Stimulated activated CD8-positive, alpha-beta memory T cell treated with anti-CD3 and anti-CD28 coated beads, Interleukin-4, amount 100 ng/mL, for 48 hours (primary cell): ENCODE measurements around the gene TLCD3A.
"Not testable (repeated sequence)": the region's sequence is repeated elsewhere in the genome, so short reads cannot be mapped to it uniquely, and the experiment has no call there.

Source experiments
- DNase-seq: peaks from one replicate; pipeline ENCODE4 v3.0.0-alpha.2; 2020

TLCD3A gene

DNA sequence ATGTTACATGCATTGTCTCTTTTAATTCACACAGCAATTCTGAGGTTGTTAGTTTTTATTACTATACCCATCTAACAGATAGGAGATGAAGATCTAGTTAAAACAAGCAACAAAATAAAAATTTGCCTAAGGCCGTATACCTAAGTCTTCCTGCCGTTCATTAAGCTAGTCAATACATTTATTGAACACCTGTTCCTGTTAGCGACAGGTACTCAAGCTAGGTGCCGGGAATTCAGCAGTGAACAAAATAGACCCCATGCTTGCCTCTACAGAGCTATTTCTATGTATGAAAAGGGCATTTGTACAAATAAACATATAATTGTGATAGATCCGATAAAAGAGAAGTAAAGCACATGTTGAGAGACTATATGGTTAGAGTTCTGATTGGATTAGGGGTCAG lies 14.3 kb upstream of the TLCD3A start:
- DNase-seq = no peak

DNA sequence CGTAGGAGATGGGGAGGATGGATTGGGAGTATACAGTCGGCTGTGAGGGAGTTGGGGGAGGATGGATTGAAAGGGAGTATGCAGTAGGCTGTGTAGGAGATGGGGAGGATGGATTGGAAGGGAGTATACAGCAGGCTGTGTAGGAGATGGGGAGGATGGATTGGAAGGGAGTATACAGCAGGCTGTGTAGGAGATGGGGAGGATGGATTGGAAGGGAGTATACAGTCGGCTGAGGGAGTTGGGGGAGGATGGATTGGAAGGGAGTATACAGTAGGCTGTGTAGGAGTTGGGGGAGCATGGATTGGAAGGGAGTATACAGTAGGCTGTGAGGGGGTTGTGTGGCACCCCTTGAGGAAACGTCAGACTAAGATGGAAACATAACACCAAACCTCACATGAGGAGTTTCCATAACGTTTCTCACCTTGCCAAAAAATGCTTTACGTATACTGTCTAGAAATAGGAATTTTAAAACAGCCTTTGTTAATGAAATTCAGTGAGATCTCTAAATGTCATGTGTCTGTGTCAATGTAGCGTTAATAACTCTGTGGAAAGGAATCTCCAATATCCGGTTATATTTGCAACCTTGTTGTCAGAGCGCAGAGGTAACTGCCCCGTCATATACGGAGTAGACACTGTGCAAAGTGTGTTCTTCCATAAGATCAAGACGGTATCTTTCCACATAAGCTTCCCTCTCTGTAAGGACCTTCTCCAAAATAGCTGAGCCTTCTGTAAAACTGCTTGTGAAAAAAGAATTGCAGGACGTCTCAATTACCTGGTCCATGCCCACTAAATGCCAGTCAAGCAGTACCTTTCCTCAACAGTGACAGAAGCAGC lies 11.5 kb upstream of the TLCD3A start:
- no peak for DNase-seq

DNA sequence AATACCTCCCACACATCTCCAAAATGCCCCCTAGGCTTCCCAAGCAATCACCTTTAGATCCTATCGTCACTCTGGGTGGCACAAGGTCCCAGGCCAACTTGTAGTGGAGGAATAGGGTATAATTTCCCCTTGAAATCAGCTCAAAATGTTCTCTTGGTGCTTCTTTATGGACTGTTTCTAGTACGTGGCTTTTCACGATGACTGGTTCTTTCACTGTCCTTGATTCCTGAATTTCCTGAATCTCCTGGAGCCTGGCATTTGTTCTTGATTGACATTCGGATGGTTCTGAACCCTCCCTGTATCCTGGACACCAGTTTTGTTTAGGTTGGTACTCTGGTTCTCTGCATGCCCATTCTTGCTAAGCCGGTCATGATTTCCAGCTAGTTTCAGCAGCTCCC lies 10.9 kb upstream of the TLCD3A start:
- DNase-seq = no peak

DNA sequence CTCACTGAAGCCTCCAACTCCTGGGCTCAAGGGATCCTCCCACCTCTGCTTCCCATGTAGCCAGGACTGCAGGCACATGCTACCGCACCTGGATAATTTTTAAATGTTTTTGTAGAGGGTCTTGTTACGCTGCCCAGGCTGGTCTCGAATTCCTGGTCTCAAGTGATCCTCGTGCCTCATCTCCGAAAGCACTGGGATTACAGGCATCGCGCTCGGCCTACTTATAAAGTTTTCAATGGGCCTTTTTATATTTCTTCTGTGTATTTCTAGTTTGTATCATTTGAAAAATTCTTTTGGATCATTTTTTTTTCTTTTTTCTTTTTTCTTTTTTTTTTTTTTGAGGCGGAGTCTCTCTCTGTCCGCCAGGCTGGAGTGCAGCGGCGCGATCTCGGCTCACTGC lies 7.3 kb upstream of the TLCD3A start:
- DNase-seq = no peak

DNA sequence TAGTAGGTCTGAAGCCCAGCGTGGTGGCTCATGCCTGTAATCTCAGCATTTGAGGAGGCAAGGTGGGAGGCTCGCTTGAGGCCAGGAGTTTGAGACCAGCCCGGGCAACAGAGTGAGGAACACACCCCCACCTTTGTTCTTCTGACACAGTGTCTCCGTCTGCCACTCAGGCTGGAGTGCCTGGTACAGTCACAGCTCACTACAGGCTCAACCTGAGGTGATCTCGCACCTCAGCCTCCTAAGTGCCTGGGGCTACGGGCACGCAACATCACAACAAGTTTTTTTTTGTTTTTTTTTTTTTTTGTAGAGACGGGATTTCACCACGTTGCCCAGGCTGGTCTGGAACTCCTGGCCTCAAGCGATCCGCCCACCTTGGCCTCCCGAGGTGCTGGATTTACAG lies 6.7 kb upstream of the TLCD3A start:
- DNase-seq = no peak

DNA sequence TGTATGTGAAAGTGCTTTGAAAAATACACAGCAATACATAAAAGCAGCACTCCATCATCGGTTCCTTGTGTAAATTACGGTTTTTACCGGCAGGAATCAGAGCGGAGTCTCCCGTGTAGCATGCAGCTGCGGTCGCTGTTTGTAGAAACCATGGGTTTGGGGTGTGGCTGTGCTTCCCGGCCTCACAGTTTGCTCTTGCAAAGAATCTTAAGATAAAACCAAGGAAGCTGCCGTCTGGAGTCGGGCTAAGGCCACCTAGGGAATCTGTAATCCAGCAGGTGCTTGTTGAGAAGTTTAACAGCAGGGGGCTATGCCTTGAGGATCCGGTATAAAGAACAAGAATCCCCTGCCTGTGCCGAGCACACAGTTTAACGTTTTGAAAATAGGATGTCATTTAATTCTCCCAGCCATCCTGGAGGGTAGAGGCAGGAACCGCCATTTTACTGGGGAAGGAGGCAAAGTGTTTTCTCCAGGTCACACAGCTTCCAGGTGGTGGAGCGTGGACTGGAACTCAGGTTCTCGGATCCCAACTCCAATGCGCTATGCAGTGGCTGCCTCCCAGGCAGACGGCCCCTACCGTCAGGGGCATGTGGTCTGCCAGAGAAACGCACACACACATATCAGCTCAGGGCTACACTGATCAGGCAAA lies 6.0 kb upstream of the TLCD3A start:
- DNase-seq = no peak

DNA sequence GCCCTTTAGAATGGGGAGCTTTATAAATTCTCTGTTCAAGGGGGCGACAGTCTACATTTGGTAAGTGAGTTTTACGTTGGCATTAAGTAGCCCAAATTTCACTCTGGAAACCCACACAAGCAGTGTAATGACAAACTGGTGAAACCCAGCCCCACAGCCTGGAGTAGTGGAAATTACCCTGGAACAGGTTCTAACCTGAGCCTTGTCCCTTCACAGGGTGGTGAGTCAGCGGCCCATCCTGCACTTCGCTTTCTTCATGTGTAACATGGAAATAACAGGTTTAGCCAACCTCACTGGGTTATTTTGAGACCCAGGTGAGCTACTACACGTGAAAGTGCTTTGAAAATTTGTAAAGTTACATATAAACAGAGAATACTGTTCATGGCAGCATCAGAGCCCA lies 3.5 kb upstream of the TLCD3A start:
- DNase-seq = no peak

DNA sequence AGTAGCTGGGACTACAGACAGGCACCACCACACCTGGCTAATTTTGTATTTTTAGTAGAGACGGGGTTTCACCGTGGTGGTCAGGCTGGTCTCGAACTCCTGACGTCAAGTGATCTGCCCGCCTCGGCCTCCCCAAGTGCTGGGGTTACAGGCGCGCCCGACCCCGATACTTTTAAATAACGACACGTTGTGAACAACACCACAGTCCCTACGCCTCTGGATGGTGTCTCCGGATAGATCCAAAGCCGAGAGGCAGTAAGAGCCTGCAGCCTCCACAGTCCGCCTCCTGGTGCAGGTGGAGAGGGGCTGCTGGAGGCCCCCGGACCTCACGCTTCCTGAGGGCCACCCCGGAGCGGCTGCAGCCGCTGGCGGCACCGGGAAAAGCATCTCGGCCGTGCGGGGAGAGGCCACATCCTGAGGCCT lies 741 bp upstream of the TLCD3A start:
- no peak for DNase-seq

DNA sequence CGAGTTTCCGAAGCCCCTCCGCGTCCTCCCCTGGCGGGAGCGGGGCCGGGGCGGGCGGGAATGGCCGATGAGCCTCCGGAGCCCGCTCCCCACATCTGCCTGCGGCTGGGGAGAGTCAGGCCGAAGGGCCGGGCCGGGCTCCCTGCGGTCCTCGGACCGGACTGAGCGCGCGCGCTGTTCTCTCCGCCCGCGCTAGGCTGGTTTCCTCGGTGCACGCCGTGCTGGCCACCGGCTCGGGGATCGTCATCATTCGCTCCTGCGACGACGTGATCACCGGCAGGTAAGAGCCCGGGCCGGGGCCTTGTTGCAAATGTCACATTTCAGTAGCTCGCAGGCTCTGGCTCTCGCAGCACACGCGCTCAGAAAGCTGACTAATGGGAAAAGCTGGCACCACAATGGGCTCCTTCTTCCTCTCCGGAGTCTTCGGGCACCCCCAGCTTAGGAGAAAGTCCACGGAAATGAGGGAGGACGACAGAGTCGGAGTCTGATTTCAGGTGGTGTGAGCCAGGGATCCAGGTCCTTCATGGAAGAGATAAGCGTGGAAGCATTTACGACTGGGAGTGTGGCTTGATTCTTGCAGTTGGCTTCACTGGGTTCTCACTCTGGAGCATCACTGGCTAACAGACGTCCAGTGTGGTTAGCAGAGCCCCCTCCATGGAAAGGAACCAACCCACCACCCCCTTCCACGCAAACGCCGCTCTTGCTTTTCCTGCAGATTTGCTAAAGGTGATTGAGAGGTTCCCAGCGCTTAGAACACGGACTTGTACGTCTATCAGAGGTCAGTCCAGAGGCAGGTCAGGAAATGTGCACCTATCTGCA lies 715 bp downstream of the TLCD3A start:
- DNase-seq = peak; percentile 65

DNA sequence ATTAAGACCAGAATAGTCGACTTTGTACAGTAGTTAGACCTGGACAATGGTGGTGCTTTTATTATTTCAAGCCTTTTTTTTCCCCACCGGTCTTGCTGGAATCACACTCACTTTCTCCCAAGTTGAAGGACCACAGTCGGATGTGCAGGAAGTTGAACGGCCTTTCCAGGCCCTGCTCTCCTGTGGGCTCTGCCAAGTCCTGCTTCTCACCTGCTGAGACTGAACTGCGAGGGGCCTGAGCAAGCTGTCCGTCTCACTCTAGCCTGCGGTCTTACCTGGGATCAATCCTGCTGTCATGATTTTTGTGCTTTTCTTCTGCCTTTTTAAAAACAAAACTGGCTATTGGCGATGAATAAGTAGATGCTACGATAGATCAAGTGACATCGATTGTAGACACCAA lies 1.3 kb downstream of the TLCD3A start:
- DNase-seq = no peak

DNA sequence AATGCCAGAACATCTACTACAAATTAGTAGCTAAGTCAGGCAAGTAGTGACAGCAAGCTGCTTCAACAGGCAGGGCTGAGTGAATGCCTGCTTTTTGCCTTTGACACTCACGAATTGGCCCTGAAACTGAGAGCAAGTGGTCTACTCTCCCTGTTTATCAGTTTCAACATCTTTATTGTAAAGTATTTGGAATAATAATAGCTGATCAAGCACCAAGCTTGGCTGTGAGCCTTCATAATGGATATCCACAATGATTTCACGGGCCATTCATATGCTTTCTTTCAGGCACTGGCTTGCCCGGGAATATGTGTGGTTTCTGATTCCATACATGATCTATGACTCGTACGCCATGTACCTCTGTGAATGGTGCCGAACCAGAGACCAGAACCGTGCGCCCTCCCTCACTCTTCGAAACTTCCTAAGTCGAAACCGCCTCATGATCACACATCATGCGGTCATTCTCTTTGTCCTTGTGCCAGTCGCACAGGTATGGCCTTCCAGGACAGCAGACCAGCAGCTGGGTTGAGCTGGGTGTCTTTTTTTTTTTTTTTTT lies 5.2 kb downstream of the TLCD3A start:
- DNase-seq = no peak

DNA sequence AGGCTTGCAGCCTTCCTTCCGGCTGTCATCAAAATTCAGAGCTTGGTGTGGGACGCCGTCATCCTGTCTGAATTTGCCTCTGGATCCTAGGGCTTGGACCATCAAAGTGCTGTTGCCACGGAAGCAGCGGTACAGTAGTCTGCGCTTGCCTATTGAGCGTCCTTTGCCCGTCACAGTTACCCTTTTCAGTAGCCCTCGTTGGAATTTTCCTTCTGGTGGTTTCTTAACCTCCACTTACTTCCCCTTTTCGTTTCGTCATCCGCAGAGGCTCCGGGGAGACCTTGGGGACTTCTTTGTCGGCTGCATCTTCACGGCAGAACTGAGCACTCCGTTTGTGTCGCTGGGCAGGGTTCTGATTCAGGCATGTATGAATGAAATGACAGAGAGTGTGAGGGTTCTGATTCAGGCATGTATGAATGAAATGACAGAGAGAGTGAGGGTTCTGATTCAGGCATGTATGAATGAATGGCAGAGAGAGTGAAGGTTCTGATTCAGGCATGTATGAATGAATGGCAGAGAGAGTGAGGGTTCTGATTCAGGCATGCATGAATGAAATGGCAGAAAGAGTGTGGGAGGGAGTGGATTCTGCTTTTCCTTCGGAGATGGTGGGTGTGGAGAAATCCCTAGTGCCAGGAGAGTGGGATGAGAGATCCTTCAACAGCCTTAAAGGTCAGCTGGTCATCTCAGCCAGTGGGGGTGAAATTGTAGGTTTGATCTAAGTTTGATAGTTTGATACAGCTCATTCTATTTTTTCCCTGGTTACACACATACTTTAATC lies 8.0 kb downstream of the TLCD3A start:
- DNase-seq = peak; percentile 44

DNA sequence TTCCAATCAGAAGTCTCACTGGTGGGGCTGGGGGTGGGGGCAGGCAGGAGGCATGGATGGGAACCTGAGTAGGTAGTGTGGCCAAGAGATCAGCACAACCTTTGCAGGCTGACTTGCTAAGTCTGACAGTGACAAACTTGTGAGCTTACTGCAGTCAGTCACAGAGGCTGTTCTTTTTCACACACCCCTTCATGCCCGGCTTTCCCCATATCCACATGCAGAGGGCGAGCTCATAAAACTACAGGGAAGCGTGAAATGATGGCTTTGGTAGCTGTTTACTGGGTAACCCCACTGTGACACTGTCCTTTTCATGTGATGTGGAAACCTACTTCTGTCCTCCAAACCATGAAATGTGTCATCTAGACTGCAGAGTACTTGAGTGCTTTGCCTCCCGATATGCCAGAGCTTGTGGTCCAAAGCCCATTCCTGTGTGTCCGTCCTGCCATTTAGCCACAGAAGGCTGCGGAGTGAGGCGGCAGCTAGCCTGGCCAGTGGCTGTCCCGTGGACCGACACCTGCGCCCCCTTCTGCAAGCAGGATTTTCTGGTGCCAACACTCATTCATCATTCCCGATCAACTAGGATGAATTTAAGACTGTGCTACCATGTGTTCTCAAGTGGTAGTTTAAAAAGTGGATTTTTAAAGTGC lies 9.9 kb downstream of the TLCD3A start:
- no peak for DNase-seq

DNA sequence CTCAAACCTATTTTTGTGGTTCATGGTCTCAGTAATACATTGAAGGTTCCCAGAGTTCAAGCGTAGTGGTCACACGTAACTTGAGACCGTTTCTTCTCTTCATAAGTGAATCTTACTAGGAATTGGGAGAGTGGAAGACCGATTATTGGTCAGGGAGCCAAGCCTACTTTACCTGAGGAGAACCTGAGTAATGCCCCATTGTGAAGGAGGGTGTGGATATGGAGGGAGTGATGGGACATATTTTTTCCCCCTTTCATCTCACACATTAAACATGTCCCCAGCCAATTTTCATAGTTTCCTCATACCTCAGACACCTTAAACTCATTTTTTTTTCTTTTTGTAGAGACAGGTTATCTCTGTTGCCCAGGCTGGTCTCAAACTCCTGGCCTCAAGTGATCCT lies 10.7 kb downstream of the TLCD3A start:
- no peak for DNase-seq

DNA sequence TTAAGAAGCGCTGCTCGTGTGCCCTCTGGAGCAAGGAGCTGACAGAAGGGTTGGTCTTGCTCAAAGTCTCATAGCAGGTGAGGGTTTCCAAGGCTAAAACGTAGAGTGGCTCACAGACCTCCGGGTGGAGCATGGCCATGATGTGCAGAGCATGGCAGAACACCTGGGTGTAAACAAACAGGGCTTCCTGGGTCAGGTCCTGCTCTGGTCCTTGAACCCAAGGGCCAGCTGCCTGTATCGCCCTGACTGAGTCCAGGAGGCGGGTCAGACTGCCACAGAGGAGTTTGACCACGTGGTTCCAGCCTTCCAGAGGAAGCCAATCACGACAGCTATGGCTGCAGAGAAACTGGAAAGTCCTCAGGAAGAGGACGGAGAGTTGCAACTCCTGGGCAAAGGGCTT lies 12.5 kb downstream of the TLCD3A start:
- DNase-seq = no peak

DNA sequence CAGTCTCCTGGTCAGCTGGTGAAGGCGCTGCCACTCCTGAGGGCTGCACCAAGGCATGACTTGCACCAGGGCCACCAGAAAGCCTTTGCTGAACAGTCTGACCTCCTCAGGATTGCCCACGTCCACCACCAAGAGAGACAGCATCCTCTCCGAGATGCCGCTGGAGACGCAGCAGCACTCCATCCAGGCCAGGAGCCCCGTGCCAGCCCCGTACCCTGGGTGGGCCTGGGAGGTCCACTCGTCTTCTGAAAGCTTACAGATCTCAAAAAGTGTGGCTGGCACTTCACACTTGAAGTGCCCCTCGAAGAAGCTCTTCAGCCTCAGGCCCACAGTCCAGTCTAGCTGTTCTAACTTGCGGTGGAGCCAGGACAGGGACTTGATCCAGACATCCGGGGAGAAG lies 13.0 kb downstream of the TLCD3A start:
- no peak for DNase-seq

DNA sequence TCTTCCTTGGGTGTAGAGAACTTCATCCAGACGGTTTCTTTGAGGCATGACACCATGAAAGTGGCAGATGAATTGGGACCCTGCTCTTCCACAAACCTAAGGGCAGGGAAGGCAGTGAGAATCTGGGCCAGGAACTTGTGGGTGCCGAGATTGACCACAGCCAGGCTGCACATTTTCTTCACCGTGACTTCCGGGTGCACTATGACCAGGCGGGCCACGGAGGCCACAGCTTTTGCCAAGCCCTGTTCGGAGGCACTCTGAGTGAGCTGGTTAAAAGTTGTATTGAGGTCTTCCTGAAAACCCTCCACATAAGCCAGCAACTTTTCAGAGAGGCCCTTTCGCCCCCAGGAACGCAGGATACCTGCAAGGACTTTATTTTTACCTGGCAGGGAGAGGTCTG lies 13.8 kb downstream of the TLCD3A start:
- no peak for DNase-seq

DNA sequence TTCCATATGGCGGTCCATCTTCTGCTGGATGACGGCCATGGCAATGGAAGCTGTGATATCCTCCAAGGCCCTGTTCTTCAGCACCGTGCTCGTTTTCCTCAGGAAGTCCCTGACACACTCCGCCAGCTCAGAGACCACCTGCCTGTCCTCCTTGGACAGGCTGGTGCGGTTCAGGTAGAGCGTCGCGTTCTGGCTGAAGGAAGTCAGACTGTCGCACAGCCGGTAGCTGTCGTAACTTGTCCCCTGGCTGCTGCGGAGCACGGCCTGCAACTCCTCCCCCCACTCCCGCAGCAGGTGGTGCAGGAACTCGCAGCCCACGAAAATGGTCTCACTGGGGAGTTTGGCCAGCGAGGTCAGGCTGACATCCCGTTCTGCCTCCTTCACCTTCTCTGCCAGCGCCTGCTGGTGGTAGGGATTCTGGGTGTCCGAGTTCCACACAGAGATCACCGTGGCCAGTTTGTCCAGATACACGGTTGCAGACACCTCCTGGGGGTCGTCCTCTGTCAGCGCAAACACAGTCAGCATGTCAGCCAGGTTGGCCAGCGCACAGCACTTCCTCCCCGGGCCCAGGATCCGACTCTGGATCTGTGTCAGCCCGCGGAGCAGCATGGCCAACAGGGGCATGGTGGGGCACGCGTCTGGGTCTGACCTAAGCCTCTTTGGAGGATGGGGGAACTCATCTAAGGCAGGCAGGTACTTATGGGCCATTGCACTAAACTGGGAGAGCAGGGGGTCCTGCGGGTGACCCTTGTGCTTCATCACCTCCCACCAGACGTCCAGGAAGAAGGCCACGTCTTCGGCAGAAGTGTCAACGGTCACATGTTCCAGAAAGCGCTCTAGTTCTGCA lies 14.6 kb downstream of the TLCD3A start:
- no peak for DNase-seq

DNA sequence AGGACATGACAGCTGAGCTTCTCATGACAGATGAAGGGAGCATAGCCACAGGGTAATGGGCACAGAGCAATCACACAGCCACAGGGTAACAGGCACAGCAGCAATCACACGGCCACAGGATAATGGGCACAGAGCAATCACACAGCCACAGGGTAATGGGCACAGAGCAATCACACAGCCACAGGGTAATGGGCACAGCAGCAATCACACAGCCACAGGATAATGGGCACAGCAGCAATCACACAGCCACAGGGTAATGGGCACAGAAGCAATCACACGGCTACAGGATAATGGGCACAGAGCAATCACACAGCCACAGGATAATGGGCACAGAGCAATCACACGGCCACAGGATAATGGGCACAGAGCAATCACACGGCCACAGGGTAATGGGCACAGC lies 16.2 kb downstream of the TLCD3A start:
- not testable (repeated sequence) for DNase-seq

DNA sequence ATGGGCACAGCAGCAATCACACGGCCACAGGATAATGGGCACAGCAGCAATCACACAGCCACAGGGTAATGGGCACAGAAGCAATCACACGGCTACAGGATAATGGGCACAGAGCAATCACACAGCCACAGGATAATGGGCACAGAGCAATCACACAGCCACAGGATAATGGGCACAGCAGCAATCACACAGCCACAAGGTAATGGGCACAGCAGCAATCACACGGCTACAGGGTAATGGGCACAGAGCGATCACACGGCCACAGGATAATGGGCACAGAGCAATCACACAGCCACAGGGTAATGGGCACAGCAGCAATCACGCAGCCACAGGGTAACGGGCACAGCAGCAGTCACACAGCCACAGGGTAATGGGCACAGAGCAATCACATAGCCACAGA lies 17.0 kb downstream of the TLCD3A start:
- DNase-seq = not testable (repeated sequence)

DNA sequence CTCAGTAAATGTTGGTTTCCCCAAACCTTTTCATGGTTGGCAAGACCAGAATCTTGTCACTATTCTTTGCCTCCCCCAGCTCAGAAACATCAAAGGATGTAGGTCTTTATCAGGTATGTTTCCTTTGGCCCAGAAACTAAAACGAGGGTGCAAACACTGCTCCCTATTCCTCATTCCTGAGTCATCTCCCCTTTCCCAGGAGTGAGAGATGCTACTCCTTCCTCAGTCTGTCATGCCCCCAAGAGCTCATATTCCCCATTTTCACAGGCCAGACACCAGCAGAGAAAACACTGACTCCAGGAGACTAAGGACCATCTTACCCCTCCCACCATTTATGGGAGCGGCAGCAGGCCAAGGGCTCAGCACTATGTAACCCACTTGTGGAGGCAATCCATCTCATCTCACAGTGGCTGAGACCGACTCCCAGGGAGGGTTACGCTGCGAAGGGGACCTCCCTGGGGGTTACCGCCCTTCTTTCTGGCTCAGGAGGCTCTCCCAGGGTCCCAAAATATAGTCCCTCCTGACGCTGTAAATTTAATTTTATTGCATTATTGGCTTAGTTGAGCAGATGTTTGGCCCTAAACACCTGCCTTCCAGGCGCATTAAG lies 18.1 kb downstream of the TLCD3A start:
- DNase-seq = no peak
